Nephron progenitor cell (in vitro differentiated cells): ENCODE data around the gene ANKRD33B.
A peak's percentile ranks its signal among the peaks of the same experiment; 100 is the strongest.

Source experiments
- DNase-seq: peaks from one replicate; pipeline ENCODE4 v3.0.0; 2021
- H3K27ac Mint-ChIP-seq: 2 replicates; pipeline ENCODE4 v1.8.0; 2021; ENCODE audit warnings: mild to moderate bottlenecking, moderate library complexity, mixed read lengths
- H3K27me3 Mint-ChIP-seq: 2 replicates; pipeline ENCODE4 v1.8.0; 2021; ENCODE audit warnings: mild to moderate bottlenecking, low read depth, mixed read lengths; ENCODE audit not compliant: poor library complexity
- H3K36me3 Mint-ChIP-seq: 2 replicates; pipeline ENCODE4 v1.8.0; 2021; ENCODE audit warnings: low read depth, mixed read lengths
- H3K4me1 Mint-ChIP-seq: 2 replicates; pipeline ENCODE4 v1.8.0; 2021; ENCODE audit warnings: mixed read lengths
- H3K4me3 Mint-ChIP-seq: 2 replicates; pipeline ENCODE4 v1.8.0; 2021; ENCODE audit warnings: mild to moderate bottlenecking, moderate library complexity, mixed read lengths
- H3K9me3 Mint-ChIP-seq: 2 replicates; pipeline ENCODE4 v1.8.0; 2021; ENCODE audit warnings: mild to moderate bottlenecking, moderate library complexity, mixed read lengths
- CTCF ChIP-seq: fragments of 200-600 bp; sonication (generic); IDR thresholded peaks from 2 replicates; pipeline ENCODE4 v1.5.0; 2021; ENCODE audit warnings: antibody characterized with exemption

The ANKRD33B gene

GRCh38 chr5:10652606-10653005 is 88.7 kb downstream of the ANKRD33B start:
- DNase-seq = no peak
- H3K27me3 Mint-ChIP-seq = peaks cover 30% of the 10 kb centered on the region
- no peaks in the 10 kb centered on the region for H3K4me1 Mint-ChIP-seq
- no peak for TF ChIP-seq CTCF
- H3K27ac Mint-ChIP-seq = no peak overlapping the region
- no peaks in the 10 kb centered on the region for H3K9me3 Mint-ChIP-seq
- H3K36me3 Mint-ChIP-seq = no peaks in the 10 kb centered on the region
- no peak overlapping the region for H3K4me3 Mint-ChIP-seq

GRCh38 chr5:10653043-10653442 is 89.2 kb downstream of the ANKRD33B start:
- Mint-ChIP-seq H3K27me3 (peaks cover 28% of the 10 kb centered on the region), H3K36me3 (no peaks in the 10 kb centered on the region), H3K27ac (no peak overlapping the region), H3K9me3 (no peaks in the 10 kb centered on the region), H3K4me3 (no peak overlapping the region), H3K4me1 (no peaks in the 10 kb centered on the region)
- TF ChIP-seq CTCF = no peak
- no peak for DNase-seq

- Mint-ChIP-seq H3K9me3 (no peaks in the 10 kb centered on the region), H3K4me1 (no peaks in the 10 kb centered on the region), H3K36me3 (no peaks in the 10 kb centered on the region), H3K27me3 (peaks cover 23% of the 10 kb centered on the region), H3K4me3 (no peak overlapping the region), H3K27ac (no peak overlapping the region)
- TF ChIP-seq CTCF = no peak
- DNase-seq = no peak
Observed at GRCh38 chr5:10653751-10654400, 90.0 kb downstream of the ANKRD33B start.

- H3K27ac Mint-ChIP-seq = peak overlapping the region; percentile 37
- H3K4me1 Mint-ChIP-seq = no peaks in the 10 kb centered on the region
- no peaks in the 10 kb centered on the region for H3K36me3 Mint-ChIP-seq
Observed at GRCh38 chr5:10654566-10654965, 90.7 kb downstream of the ANKRD33B start.

GRCh38 chr5:10655161-10655971 is 91.5 kb downstream of the ANKRD33B start:
- Mint-ChIP-seq H3K4me1 (no peaks in the 10 kb centered on the region), H3K4me3 (no peak overlapping the region), H3K27ac (no peak overlapping the region), H3K36me3 (no peaks in the 10 kb centered on the region), H3K9me3 (no peaks in the 10 kb centered on the region), H3K27me3 (peaks cover 21% of the 10 kb centered on the region)
- no peak for TF ChIP-seq CTCF
- no peak for DNase-seq

More at GRCh38 chr5:10654566-10654965, 90.7 kb downstream of the ANKRD33B start:
- Mint-ChIP-seq H3K9me3 (no peaks in the 10 kb centered on the region), H3K27me3 (peaks cover 23% of the 10 kb centered on the region), H3K4me3 (no peak overlapping the region)
- DNase-seq = no peak
- no peak for TF ChIP-seq CTCF
